ENCODE results near the gene BIN1. TPM values are rescaled to one million over a fixed set of nuclear protein-coding genes. Genes with fewer than 3 reads are reported as not detected.

The BIN1 gene
- total and polyA plus RNA-seq, 2 of the 4 experiments (the other 2 are of a cell fraction): 18.1 to 25.7 TPM

- Histone ChIP-seq H3K14ac (replicated peaks; ENCODE audit: low read depth, low read length) (no peak overlapping the region), H2BK5ac (ENCODE audit: low read depth, low read length, poor library complexity, severe bottlenecking) (no peak overlapping the region), H3K27ac (ENCODE audit: insufficient read depth, low read length) (no peak overlapping the region), H2AK5ac (ENCODE audit: low read depth, low read length) (no peak overlapping the region; the same call in 1 of the 2 replicates), H3K9me3 (ENCODE audit: control insufficient read depth, insufficient read depth, low read length) (no peaks in the 10 kb centered on the region), H3K9ac (ENCODE audit: low read depth, low read length) (no peak overlapping the region), H3K4me1 (ENCODE audit: control insufficient read depth, insufficient read depth, low read length) (peaks cover 14% of the 10 kb centered on the region), H3K4me3 (ENCODE audit: insufficient read depth, low read depth, low read length) (no peak overlapping the region), H3K56ac (ENCODE audit: extremely low read depth, insufficient read depth, low read length) (no peak overlapping the region), H4K91ac (ENCODE audit: insufficient read depth, low read depth, low read length) (no peak overlapping the region), H3K9me1 (ENCODE audit: insufficient read depth, low read length) (peaks cover 6% of the 10 kb centered on the region; the same call in 1 of the 2 replicates), H3K4me2 (ENCODE audit: low read depth, low read length) (no peak overlapping the region), H4K5ac (ENCODE audit: low read depth, low read length) (no peak overlapping the region), H3K4ac (ENCODE audit: low read depth, low read length) (no peak overlapping the region), H2BK15ac (ENCODE audit: low read depth, low read length) (no peak overlapping the region), H3K79me1 (ENCODE audit: low read depth in 1 of 2, low read length in 2 of 2) (peaks cover 10 to 43% of the 10 kb centered on the region in 2 experiments; a peak in 3 of 4 replicates), H3K36me3 (ENCODE audit: control insufficient read depth, insufficient read depth, low read length) (peaks cover 7% of the 10 kb centered on the region; the same call in 1 of the 2 replicates), H2AK9ac (replicated peaks; ENCODE audit: low read depth, low read length, poor library complexity) (no peak overlapping the region), H2AFZ (replicated peaks; ENCODE audit: low read length, poor library complexity) (no peak overlapping the region), H3K18ac (ENCODE audit: low read depth, low read length) (no peak overlapping the region), H2BK20ac (ENCODE audit: low read depth, low read length) (no peak overlapping the region), H2BK120ac (ENCODE audit: low read depth, low read length) (no peak overlapping the region), H3K27me3 (ENCODE audit: control insufficient read depth, insufficient read depth, low read length) (no peaks in the 10 kb centered on the region), H3K23ac (ENCODE audit: low read depth, low read length) (no peak overlapping the region), H4K20me1 (ENCODE audit: insufficient read depth, low read length) (peaks cover 50% of the 10 kb centered on the region), H4K8ac (ENCODE audit: low read depth in 2 of 2, low read length in 2 of 2) (no peak overlapping the region)
- no peak for DNase-seq
- ChIA-PET POLR2A (ENCODE audit: unreplicated experiment) (no interaction called here), CTCF (interaction anchor here (0.8 kb wide), 1 partner anchor 9 kb away, joined by 4 read pairs; no protein-coding TSS in a partner anchor)
- intact Hi-C loops (cut with micrococcal nuclease) (no loop called here), dilution Hi-C loops (cut with HindIII; ENCODE audit: low sequenced_read_pairs, unreplicated experiment) (no loop called here), in situ Hi-C loops (cut with MboI; ENCODE audit: low sequenced_read_pairs) (no loop called here)
- 92% methylated on average over 2 of the region's 5 CpGs; no CpG with 5 or more reads in 1 of the 2 experiments for WGBS, 2 experiments (ENCODE audit: extremely low coverage in 2 of 2, insufficient read length in 1 of 2)
- TF ChIP-seq, protein P1, sequence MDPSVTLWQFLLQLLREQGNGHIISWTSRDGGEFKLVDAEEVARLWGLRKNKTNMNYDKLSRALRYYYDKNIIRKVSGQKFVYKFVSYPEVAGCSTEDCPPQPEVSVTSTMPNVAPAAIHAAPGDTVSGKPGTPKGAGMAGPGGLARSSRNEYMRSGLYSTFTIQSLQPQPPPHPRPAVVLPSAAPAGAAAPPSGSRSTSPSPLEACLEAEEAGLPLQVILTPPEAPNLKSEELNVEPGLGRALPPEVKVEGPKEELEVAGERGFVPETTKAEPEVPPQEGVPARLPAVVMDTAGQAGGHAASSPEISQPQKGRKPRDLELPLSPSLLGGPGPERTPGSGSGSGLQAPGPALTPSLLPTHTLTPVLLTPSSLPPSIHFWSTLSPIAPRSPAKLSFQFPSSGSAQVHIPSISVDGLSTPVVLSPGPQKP (IDR thresholded peaks at IDR 0.05; ENCODE audit: borderline replicate concordance, low read depth, low read length): no peak
- TF ChIP-seq FOS (IDR thresholded peaks at IDR 0.05; ENCODE audit: low read depth, low read length) (no peak), NFE2L2 (IDR thresholded peaks at IDR 0.05; ENCODE audit: low read depth, low read length) (no peak), MAFK (IDR thresholded peaks at IDR 0.05; ENCODE audit: low read depth, low read length) (no peak), CTCF (conservative IDR thresholded peaks at IDR 0.05; ENCODE audit: low read depth, low read length) (no peak), BHLHE40 (IDR thresholded peaks at IDR 0.05; ENCODE audit: low read depth, low read length) (no peak), SMC3 (IDR thresholded peaks at IDR 0.05; ENCODE audit: low read depth, low read length) (no peak), MAZ (IDR thresholded peaks at IDR 0.05; ENCODE audit: borderline replicate concordance, low read depth, low read length) (no peak), MXI1 (IDR thresholded peaks at IDR 0.05; ENCODE audit: borderline replicate concordance, low read depth, low read length) (no peak), RAD21 (IDR thresholded peaks at IDR 0.05; ENCODE audit: low read length) (no peak)
- no TSS peak for BruUV-seq (replicated peaks)
- no peak for ATAC-seq (ENCODE audit: low read depth)
Measured at GRCh38 chr2:127076290-127076689, 30.7 kb downstream of the BIN1 start.

Data from IMR-90 (cell line).